Liver (tissue), 3 donors: ENCODE results near the gene PRKCG.

ENCODE experiments used
- EGR1 ChIP-seq, 2 donors: IDR thresholded peaks; 2 replicates each; pipeline ENCODE4 v1.6.1; 2016 to 2018; ENCODE audit warnings: antibody characterized with exemption in 2 of 2, low read depth in 2 of 2
- JUND ChIP-seq, 2 donors: IDR thresholded peaks; 2 replicates each; pipeline ENCODE4 v1.6.1; 2016; ENCODE audit warnings: antibody characterized with exemption in 2 of 2
- TAF1 ChIP-seq: conservative IDR thresholded peaks from 2 replicates; pipeline ENCODE4 v1.6.1; 2016; ENCODE audit warnings: antibody characterized with exemption, mild to moderate bottlenecking
- TF ChIP-seq, protein P1 (sequence below): IDR thresholded peaks from 2 replicates; pipeline ENCODE4 v1.6.1; 2016; ENCODE audit warnings: antibody characterized with exemption
- TF ChIP-seq, protein P2 (sequence below): IDR thresholded peaks from 2 replicates; pipeline ENCODE4 v1.6.1; 2016; ENCODE audit warnings: antibody characterized with exemption, mild to moderate bottlenecking
- TF ChIP-seq, protein P3 (sequence below): fragments of 150-350 bp; IDR thresholded peaks from 2 replicates; pipeline ENCODE4 v1.5.1; 2017; ENCODE audit warnings: improper control_type of control experiment, low read depth, low read length; ENCODE audit not compliant: missing input control
- TF ChIP-seq, protein P4 (sequence below): IDR thresholded peaks from 2 replicates; pipeline ENCODE4 v1.6.1; 2016; ENCODE audit warnings: antibody characterized with exemption
- TF ChIP-seq, protein P5 (sequence below): IDR thresholded peaks from 2 replicates; pipeline ENCODE4 v1.6.1; 2016; ENCODE audit warnings: antibody characterized with exemption
- donor health status: healthy.
- donor health status: healthy.

DNA sequence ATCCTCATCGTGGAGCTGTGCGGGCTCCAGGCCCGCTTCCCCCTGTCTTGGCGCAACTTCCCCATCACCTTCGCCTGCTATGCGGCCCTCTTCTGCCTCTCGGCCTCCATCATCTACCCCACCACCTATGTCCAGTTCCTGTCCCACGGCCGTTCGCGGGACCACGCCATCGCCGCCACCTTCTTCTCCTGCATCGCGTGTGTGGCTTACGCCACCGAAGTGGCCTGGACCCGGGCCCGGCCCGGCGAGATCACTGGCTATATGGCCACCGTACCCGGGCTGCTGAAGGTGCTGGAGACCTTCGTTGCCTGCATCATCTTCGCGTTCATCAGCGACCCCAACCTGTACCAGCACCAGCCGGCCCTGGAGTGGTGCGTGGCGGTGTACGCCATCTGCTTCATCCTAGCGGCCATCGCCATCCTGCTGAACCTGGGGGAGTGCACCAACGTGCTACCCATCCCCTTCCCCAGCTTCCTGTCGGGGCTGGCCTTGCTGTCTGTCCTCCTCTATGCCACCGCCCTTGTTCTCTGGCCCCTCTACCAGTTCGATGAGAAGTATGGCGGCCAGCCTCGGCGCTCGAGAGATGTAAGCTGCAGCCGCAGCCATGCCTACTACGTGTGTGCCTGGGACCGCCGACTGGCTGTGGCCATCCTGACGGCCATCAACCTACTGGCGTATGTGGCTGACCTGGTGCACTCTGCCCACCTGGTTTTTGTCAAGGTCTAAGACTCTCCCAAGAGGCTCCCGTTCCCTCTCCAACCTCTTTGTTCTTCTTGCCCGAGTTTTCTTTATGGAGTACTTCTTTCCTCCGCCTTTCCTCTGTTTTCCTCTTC is 8.0 kb upstream of the PRKCG start:
- TF ChIP-seq TAF1 (no peak), EGR1 (IDR thresholded peaks at IDR 0.05; ENCODE audit: low read depth in 2 of 2) (no peak), JUND (IDR thresholded peaks at IDR 0.05) (no peak)
- TF ChIP-seq, protein P1, sequence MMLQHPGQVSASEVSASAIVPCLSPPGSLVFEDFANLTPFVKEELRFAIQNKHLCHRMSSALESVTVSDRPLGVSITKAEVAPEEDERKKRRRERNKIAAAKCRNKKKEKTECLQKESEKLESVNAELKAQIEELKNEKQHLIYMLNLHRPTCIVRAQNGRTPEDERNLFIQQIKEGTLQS: no peak
- TF ChIP-seq, protein P2, sequence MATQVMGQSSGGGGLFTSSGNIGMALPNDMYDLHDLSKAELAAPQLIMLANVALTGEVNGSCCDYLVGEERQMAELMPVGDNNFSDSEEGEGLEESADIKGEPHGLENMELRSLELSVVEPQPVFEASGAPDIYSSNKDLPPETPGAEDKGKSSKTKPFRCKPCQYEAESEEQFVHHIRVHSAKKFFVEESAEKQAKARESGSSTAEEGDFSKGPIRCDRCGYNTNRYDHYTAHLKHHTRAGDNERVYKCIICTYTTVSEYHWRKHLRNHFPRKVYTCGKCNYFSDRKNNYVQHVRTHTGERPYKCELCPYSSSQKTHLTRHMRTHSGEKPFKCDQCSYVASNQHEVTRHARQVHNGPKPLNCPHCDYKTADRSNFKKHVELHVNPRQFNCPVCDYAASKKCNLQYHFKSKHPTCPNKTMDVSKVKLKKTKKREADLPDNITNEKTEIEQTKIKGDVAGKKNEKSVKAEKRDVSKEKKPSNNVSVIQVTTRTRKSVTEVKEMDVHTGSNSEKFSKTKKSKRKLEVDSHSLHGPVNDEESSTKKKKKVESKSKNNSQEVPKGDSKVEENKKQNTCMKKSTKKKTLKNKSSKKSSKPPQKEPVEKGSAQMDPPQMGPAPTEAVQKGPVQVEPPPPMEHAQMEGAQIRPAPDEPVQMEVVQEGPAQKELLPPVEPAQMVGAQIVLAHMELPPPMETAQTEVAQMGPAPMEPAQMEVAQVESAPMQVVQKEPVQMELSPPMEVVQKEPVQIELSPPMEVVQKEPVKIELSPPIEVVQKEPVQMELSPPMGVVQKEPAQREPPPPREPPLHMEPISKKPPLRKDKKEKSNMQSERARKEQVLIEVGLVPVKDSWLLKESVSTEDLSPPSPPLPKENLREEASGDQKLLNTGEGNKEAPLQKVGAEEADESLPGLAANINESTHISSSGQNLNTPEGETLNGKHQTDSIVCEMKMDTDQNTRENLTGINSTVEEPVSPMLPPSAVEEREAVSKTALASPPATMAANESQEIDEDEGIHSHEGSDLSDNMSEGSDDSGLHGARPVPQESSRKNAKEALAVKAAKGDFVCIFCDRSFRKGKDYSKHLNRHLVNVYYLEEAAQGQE: no peak
- TF ChIP-seq, protein P3, sequence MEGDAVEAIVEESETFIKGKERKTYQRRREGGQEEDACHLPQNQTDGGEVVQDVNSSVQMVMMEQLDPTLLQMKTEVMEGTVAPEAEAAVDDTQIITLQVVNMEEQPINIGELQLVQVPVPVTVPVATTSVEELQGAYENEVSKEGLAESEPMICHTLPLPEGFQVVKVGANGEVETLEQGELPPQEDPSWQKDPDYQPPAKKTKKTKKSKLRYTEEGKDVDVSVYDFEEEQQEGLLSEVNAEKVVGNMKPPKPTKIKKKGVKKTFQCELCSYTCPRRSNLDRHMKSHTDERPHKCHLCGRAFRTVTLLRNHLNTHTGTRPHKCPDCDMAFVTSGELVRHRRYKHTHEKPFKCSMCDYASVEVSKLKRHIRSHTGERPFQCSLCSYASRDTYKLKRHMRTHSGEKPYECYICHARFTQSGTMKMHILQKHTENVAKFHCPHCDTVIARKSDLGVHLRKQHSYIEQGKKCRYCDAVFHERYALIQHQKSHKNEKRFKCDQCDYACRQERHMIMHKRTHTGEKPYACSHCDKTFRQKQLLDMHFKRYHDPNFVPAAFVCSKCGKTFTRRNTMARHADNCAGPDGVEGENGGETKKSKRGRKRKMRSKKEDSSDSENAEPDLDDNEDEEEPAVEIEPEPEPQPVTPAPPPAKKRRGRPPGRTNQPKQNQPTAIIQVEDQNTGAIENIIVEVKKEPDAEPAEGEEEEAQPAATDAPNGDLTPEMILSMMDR: no peak
- TF ChIP-seq, protein P4, sequence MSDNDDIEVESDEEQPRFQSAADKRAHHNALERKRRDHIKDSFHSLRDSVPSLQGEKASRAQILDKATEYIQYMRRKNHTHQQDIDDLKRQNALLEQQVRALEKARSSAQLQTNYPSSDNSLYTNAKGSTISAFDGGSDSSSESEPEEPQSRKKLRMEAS: no peak
- TF ChIP-seq, protein P5, sequence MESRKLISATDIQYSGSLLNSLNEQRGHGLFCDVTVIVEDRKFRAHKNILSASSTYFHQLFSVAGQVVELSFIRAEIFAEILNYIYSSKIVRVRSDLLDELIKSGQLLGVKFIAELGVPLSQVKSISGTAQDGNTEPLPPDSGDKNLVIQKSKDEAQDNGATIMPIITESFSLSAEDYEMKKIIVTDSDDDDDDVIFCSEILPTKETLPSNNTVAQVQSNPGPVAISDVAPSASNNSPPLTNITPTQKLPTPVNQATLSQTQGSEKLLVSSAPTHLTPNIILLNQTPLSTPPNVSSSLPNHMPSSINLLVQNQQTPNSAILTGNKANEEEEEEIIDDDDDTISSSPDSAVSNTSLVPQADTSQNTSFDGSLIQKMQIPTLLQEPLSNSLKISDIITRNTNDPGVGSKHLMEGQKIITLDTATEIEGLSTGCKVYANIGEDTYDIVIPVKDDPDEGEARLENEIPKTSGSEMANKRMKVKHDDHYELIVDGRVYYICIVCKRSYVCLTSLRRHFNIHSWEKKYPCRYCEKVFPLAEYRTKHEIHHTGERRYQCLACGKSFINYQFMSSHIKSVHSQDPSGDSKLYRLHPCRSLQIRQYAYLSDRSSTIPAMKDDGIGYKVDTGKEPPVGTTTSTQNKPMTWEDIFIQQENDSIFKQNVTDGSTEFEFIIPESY: no peak
